Calu3 (cell line): ENCODE data around the gene TEDC1. TPM values are rescaled to one million over a fixed set of nuclear protein-coding genes. Genes with fewer than 3 reads are reported as not detected.

Experiments used
- BruUV-seq: library from RNA; stranded (reverse); fragments of 400-500 nt; replicated peaks from 2 replicates; lab custom pipeline; 2021; lab: Mats Ljungman, UMichigan
- CTCF ChIA-PET: fragments of 300-600 bp; sonication (Branson Sonifier 250); formaldehyde crosslinking; loops from one replicate; lab custom pipeline; 2022; ENCODE audit warnings: antibody characterized with exemption; lab: Charles Lee
- DNase-seq: peaks from one replicate; pipeline ENCODE4 v3.0.0; 2022
- H3K27ac Mint-ChIP-seq: one replicate; pipeline ENCODE4 v1.8.0; 2022; ENCODE audit warnings: mixed read lengths; ENCODE audit not compliant: unreplicated experiment
- H3K27me3 Mint-ChIP-seq: one replicate; pipeline ENCODE4 v1.8.0; 2022; ENCODE audit warnings: mixed read lengths; ENCODE audit not compliant: unreplicated experiment
- H3K36me3 Mint-ChIP-seq: one replicate; pipeline ENCODE4 v1.8.0; 2022; ENCODE audit warnings: mild to moderate bottlenecking, moderate library complexity, mixed read lengths; ENCODE audit not compliant: insufficient read depth, unreplicated experiment
- H3K4me1 Mint-ChIP-seq: one replicate; pipeline ENCODE4 v1.8.0; 2022; ENCODE audit warnings: mild to moderate bottlenecking, low read depth, mixed read lengths; ENCODE audit not compliant: unreplicated experiment
- H3K4me3 Mint-ChIP-seq: one replicate; pipeline ENCODE4 v1.8.0; 2022; ENCODE audit warnings: mild to moderate bottlenecking, low read depth, moderate library complexity, mixed read lengths; ENCODE audit not compliant: unreplicated experiment
- H3K9me3 Mint-ChIP-seq: one replicate; pipeline ENCODE4 v1.8.0; 2022; ENCODE audit warnings: low read depth, mixed read lengths; ENCODE audit not compliant: unreplicated experiment
- intact Hi-C: fragments of 100-400 bp; cut with micrococcal nuclease; formaldehyde crosslinking; loops from one replicate; pipeline ENCODE4 v1.10.0; 2022; ENCODE audit not compliant: unreplicated experiment
- total RNA-seq: library from RNA; stranded (reverse); gene quantifications from 2 replicates; pipeline ENCODE4 v1.2.3, GENCODE V29; 2022
- TF ChIP-seq, protein P1 (sequence below): fragments of 200-600 bp; IDR thresholded peaks from one replicate; pipeline ENCODE4 v1.8.0; 2022; ENCODE audit warnings: antibody characterized with exemption; ENCODE audit not compliant: unreplicated experiment

The TEDC1 gene
- total RNA-seq, 1 experiment from 2014 or later, result 33.7 TPM

DNA sequence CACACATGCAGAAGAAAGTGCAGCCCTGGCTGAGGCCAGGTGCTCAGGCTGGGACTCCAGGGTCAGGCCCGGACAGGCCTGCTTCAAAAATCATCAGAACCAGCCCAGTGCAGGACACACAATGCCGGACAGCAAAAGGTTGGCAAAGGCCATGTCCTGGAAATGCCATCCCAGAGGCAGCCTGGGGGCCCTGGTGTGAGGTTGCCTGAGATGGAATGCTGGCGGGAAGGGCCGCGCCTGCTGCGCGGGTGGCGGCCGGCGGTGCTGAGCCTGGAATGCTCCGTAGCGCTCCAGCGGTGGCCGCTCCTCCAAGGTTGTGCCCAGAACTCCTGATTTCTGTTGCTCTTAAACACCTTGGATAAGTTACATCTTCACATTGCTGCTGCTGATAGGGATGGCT, 38.1 kb upstream of the TEDC1 start:
- Mint-ChIP-seq H3K4me3 (no peak overlapping the region), H3K9me3 (no peaks in the 10 kb centered on the region), H3K36me3 (peaks cover 34% of the 10 kb centered on the region), H3K4me1 (no peaks in the 10 kb centered on the region), H3K27ac (peak overlapping the region; percentile 22), H3K27me3 (no peaks in the 10 kb centered on the region)
- CTCF ChIA-PET, result no interaction called here
- BruUV-seq, result no TSS peak
- intact Hi-C loops, result no loop called here
- DNase-seq, result no peak
- TF ChIP-seq, protein P1, sequence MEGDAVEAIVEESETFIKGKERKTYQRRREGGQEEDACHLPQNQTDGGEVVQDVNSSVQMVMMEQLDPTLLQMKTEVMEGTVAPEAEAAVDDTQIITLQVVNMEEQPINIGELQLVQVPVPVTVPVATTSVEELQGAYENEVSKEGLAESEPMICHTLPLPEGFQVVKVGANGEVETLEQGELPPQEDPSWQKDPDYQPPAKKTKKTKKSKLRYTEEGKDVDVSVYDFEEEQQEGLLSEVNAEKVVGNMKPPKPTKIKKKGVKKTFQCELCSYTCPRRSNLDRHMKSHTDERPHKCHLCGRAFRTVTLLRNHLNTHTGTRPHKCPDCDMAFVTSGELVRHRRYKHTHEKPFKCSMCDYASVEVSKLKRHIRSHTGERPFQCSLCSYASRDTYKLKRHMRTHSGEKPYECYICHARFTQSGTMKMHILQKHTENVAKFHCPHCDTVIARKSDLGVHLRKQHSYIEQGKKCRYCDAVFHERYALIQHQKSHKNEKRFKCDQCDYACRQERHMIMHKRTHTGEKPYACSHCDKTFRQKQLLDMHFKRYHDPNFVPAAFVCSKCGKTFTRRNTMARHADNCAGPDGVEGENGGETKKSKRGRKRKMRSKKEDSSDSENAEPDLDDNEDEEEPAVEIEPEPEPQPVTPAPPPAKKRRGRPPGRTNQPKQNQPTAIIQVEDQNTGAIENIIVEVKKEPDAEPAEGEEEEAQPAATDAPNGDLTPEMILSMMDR, result no peak

- peaks cover 31% of the 10 kb centered on the region for H3K36me3 Mint-ChIP-seq
- TF ChIP-seq, protein P1, result no peak
- H3K4me3 Mint-ChIP-seq, result no peak overlapping the region
- H3K4me1 Mint-ChIP-seq, result no peaks in the 10 kb centered on the region
- H3K9me3 Mint-ChIP-seq, result no peaks in the 10 kb centered on the region
- no peak overlapping the region for H3K27ac Mint-ChIP-seq
- H3K27me3 Mint-ChIP-seq, result no peaks in the 10 kb centered on the region
- DNase-seq, result no peak
- no TSS peak for BruUV-seq
- CTCF ChIA-PET, result no interaction called here
- intact Hi-C loops, result no loop called here
Measured at GRCh38 chr14:105453847-105454246, 37.2 kb upstream of the TEDC1 start.

- DNase-seq, result no peak
- peaks cover 25% of the 10 kb centered on the region for H3K36me3 Mint-ChIP-seq
- no peaks in the 10 kb centered on the region for H3K4me1 Mint-ChIP-seq
Measured at GRCh38 chr14:105455086-105455640, 35.9 kb upstream of the TEDC1 start.

DNA sequence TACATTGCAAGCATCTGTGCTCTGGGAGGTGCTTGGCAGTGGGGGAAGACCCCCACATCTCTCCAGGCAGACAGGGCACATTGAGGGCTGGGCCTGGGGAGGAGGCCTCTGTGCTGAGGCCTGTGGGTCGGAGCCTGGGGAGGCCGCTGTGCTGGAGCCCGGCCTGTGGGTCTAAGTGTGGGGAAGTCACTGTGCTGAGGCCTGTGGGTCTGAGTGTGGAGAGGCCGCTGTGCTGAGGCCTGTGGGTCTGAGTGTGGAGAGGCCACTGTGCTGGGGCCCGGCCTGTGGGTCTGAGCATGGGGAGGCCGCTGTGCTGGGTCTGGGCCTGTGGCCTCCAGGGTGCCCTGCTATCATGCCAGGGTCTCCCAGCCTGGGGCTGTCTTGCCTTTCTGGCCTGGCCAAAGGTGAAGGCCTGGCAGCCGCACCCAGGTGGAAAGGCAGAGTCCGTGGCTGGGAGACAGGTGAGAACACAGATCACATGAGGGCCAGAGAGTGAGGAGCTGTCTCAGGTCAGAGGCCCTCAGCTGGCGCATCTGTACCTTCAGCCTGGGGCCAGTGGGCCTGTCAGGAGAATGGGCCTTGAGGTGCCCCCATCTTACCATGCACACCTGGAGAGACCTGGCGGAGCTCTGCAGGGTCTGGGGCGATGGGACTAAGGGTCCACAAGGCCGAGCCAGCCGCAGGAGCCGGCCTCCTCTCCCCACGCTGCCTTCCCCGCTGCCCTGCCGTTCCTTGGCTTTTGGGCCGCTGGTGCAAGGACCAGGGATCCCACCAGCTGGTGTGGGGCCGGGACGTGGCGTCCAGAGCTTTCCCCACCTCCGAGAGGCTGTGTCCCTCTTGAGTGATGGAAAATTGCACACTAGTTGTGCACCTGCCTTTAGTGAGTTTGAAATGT, 35.0 kb upstream of the TEDC1 start:
- intact Hi-C loops, result no loop called here
- no peaks in the 10 kb centered on the region for H3K4me1 Mint-ChIP-seq
- H3K27ac Mint-ChIP-seq, result no peak overlapping the region
- TF ChIP-seq, protein P1, result no peak
- no peaks in the 10 kb centered on the region for H3K9me3 Mint-ChIP-seq
- H3K27me3 Mint-ChIP-seq, result no peaks in the 10 kb centered on the region
- H3K4me3 Mint-ChIP-seq, result no peak overlapping the region
- CTCF ChIA-PET, result no interaction called here
- no peak for DNase-seq
- no TSS peak for BruUV-seq
- H3K36me3 Mint-ChIP-seq, result peaks cover 22% of the 10 kb centered on the region

More at GRCh38 chr14:105455086-105455640, 35.9 kb upstream of the TEDC1 start:
- no peaks in the 10 kb centered on the region for H3K9me3 Mint-ChIP-seq
- no peak overlapping the region for H3K4me3 Mint-ChIP-seq
- TF ChIP-seq, protein P1, result no peak
- intact Hi-C loops, result no loop called here
- BruUV-seq, result no TSS peak
- no peak overlapping the region for H3K27ac Mint-ChIP-seq
- no peaks in the 10 kb centered on the region for H3K27me3 Mint-ChIP-seq
- CTCF ChIA-PET, result no interaction called here
